ENCODE data around the gene ECEL1. TPM values are rescaled to one million over a fixed set of nuclear protein-coding genes. Genes with fewer than 3 reads are reported as not detected.

The ECEL1 gene
- total RNA-seq, 4 donors from 2014 or later, result 0.68 to 0.83 TPM; not detected in 2

- peak in 1 of 2 donors; percentile 27 for DNase-seq (ENCODE audit: low spot score in 2 of 2)
- Histone ChIP-seq H3K36me3 (no peaks in the 10 kb centered on the region), H3K4me1 (peaks cover 24% of the 10 kb centered on the region), H3K27me3 (peaks cover 96% of the 10 kb centered on the region), H3K9me3 (no peaks in the 10 kb centered on the region), H3K4me3 (peak overlapping the region; percentile 17), H3K27ac (no peak overlapping the region)
- no peak for TF ChIP-seq POLR2AphosphoS5 (IDR thresholded peaks at IDR 0.05)
- no peak for TF ChIP-seq CTCF (IDR thresholded peaks at IDR 0.05)
- WGBS, result 11% methylated on average over 10 of the region's 22 CpGs
Observed at GRCh38 chr2:232485348-232485756, 2.3 kb downstream of the ECEL1 start.

GRCh38 chr2:232484628-232485347, 2.8 kb downstream of the ECEL1 start:
- 85% methylated on average over 12 of the region's 12 CpGs for whole genome bisulfite sequencing
- Histone ChIP-seq H3K4me3 (no peak overlapping the region), H3K4me1 (peaks cover 24% of the 10 kb centered on the region), H3K27ac (no peak overlapping the region), H3K9me3 (no peaks in the 10 kb centered on the region), H3K27me3 (peaks cover 96% of the 10 kb centered on the region), H3K36me3 (no peaks in the 10 kb centered on the region)
- DNase-seq (ENCODE audit: low spot score in 2 of 2), result peak in 1 of 2 donors; percentile 46
- TF ChIP-seq POLR2A (IDR thresholded peaks at IDR 0.05) (no peak), EP300 (IDR thresholded peaks at IDR 0.05) (no peak), POLR2AphosphoS5 (IDR thresholded peaks at IDR 0.05) (no peak), CTCF (IDR thresholded peaks at IDR 0.05) (no peak)

- H3K36me3 ChIP-seq, result no peaks in the 10 kb centered on the region
- H3K27ac ChIP-seq, result no peak overlapping the region
- TF ChIP-seq CTCF (IDR thresholded peaks at IDR 0.05) (no peak), POLR2AphosphoS5 (IDR thresholded peaks at IDR 0.05) (no peak), POLR2A (IDR thresholded peaks at IDR 0.05) (no peak), EP300 (IDR thresholded peaks at IDR 0.05) (no peak)
- H3K4me3 ChIP-seq, result no peak overlapping the region
- no peaks in the 10 kb centered on the region for H3K9me3 ChIP-seq
- WGBS, result 90% methylated on average over 5 of the region's 19 CpGs
- peaks cover 96% of the 10 kb centered on the region for H3K27me3 ChIP-seq
- peaks cover 24% of the 10 kb centered on the region for H3K4me1 ChIP-seq
- peak in 1 of 2 donors; percentile 47 for DNase-seq (ENCODE audit: low spot score in 2 of 2)
Observed at GRCh38 chr2:232483923-232484627, 3.6 kb downstream of the ECEL1 start.

GRCh38 chr2:232483311-232483922, 4.2 kb downstream of the ECEL1 start:
- TF ChIP-seq POLR2A (IDR thresholded peaks at IDR 0.05) (no peak), CTCF (IDR thresholded peaks at IDR 0.05) (no peak), EP300 (IDR thresholded peaks at IDR 0.05) (no peak), POLR2AphosphoS5 (IDR thresholded peaks at IDR 0.05) (no peak)
- Histone ChIP-seq H3K36me3 (no peaks in the 10 kb centered on the region), H3K4me1 (peaks cover 24% of the 10 kb centered on the region), H3K27ac (no peak overlapping the region), H3K9me3 (no peaks in the 10 kb centered on the region), H3K4me3 (no peak overlapping the region), H3K27me3 (peaks cover 93% of the 10 kb centered on the region)
- WGBS, result 92% methylated on average over 6 of the region's 10 CpGs
- peak in 1 of 2 donors; percentile 39 for DNase-seq (ENCODE audit: low spot score in 2 of 2)
